ENCODE results near the gene MBNL2.

MBNL2 gene

DNA sequence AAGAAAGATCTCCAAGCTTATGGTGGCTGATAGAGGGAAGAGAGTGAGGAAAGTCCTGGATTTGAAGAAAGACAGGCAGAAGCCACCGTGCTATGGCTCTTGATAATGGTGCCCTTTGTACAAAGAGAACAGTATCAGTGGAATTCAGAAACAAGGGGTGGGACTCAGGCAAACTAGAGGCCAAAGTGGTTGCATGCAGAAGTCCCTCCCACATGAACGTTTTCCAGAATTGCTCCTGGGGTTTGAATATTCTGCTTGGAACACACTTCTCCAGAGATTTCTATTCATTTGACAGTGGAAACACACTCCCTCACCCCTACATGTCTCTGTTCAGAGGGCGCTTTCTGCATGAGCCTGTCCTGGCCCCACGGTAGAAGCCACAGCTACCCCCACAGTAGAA lies 10.1 kb upstream of the MBNL2 start:
- no peak for DNase-seq

DNA sequence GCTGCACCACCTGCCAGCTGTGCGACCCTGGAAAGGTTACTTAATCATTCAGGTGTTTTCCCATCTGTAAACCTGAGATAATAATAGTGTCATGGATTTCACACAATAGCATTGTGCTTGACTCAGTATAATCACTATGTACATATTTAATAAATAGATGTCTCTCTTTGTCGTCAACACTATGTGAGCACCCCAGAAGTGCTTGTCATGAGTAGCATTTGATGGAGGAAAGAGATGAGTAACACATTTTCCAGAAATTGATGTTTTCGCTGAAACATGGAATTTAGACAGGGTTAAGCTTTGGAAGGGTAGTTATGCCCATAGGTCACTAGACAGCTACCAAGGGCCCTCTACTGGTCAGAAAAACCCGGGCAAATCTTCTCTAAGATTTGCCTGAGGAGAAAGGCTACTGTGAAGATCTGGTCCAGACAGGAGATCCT lies 9.5 kb upstream of the MBNL2 start:
- DNase-seq = no peak

DNA sequence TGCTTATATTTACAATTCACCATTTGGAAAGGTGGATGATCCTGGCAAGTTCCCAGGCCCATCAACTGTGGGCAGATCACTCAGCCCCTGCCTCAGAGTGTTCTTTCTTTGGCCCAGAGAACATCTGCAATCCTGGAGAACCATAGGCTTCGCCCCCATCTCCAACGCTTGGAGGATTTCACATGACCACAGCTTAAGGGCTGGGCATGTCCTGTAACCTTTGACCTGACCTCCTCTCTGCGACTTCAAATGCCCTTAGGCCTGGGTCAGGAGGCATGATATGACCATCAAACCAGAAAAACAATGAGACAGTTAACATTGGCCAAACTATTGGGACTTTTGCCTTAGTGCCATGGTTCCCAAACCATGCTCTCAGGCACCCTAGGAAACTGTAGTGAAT lies 7.2 kb upstream of the MBNL2 start:
- no peak for DNase-seq

DNA sequence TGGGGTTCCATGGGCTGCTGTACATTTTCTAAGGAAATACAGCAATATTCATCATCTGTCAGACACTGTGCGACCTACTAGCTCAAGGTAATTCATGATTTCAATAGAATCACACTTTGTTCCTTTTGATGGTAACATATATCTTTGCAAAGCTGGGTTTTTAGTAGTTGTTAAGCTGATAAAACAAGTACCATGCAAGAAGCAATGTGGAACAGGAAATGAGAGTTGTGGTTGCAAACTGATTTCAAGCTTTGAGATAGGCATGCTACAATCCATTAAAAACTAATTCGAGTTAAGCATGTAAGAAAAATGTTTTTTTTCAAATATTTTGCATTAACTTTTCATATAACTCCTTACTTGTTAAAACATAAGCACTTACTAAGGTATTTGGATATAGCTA lies 6.8 kb upstream of the MBNL2 start:
- no peak for DNase-seq

DNA sequence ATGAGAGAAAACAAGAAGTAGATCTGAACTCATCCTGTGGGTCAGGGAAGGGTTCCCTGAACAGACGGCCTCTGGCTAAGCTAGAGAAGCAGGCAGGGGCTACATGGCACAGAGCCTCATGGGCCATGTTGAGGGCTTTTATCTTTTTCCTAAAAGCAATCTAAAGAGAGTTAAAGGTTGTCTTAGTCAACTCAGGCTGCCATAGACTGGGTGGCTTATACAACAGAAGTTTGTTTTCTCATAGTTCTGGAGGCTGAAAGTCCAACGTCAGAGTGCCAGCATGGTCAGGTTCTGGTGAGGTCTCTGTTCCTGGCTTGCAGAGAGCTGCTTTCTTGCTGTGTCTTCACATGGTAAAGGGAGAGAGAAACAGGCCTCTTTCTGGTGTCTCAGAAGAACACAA lies 2.9 kb upstream of the MBNL2 start:
- no peak for DNase-seq

DNA sequence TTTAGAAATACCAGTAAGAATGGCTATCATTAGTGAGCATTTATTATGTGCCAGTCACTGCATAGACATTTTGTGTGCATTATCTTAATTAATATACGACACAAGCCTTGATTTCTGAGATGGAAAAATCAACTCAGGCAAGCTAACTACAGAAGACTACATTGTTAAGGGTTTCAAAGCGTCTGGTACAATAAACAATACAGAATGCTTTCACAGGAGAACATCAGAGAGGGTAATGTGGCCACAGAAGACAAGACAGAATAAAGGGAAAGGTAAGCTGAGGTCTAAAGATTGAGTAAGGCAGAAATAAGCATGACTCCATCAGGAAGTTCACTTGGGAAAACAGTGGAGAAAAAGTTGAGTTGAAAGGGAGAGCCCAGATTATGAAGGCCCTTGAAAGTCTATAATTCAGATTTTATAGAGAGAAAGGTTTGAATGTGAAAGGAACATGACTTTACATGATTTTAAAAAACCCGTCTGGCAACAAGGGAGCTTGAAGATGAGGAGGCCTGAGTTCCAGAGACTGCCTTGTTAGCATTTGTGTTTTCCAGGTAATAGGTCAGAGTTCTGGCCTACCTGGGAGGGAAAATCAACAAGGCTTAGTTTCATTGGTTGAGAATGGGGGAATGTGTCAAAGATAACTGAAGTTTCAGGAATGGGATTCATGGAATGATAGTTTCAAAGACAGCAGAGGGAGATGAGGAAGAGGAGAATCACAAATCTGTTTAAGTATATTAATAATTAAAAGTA lies 1.8 kb upstream of the MBNL2 start:
- DNase-seq = no peak

DNA sequence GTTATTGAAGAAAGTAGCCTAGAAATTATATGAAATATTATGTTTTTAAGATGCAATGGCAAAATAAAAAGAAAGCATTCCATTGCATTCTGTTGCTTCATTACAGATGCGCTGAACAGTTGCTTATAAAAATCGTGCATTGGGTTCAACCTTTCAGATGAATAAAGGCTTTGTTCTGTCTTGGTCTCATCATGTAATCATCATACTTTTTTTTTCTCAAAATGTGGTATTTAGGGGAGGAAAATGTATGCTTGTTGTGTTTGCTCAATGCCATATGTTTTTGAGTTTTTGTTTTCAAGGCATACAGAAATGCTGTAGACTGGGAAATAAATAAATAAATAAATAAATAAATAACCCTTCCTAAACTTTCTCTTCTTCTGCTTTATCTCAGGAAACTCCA lies 1.1 kb upstream of the MBNL2 start:
- no peak for DNase-seq

DNA sequence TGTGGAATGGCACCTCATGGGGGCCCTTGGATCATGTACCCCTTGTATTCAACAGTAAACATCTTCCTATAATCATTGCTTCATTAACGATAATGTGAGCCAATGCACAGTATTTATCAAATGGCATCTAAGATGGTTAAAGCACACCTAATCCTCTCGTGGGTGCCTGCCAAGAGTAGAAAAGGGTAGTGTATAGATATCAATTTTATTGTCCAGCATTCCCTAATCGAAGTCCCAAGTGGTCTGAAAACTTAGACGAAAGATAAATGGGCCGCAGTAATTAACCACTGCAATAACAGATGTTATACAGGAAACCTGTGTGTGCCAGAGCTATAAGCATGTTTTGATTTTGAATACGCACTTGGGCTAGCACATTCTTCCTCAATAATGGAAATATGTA lies 667 bp upstream of the MBNL2 start:
- DNase-seq = no peak

DNA sequence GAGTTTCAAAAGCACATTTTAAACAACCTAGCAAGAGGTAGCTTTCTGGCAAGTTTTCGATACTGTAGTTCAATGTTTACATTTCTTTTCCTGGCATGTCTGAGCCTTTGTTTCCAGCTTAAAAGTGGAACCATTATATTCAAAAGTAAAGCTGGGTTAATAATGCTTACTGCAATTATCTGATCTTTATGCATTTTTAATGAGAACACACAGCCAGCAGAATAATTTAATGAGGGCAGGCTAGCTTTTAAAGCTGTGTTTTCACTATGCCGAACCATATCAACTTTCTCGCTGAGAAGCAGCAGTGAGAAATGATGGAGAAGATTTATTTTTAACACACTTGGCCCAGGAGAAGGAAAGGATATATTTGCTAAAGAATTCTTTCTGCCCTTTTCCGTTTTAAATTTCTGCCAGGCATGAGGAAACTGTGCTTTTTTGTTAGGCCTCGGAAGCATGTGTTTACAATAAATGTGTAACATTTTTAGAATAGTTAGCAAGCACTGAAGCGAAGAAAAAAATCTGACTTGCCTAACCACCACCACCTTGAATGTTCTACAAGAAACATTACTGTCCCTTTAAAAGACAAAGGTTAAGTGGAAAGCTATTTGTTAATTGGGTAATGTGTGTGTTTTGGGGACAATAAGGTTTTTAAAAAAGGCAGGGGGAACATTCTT lies 1.0 kb downstream of the MBNL2 start:
- no peak for DNase-seq

DNA sequence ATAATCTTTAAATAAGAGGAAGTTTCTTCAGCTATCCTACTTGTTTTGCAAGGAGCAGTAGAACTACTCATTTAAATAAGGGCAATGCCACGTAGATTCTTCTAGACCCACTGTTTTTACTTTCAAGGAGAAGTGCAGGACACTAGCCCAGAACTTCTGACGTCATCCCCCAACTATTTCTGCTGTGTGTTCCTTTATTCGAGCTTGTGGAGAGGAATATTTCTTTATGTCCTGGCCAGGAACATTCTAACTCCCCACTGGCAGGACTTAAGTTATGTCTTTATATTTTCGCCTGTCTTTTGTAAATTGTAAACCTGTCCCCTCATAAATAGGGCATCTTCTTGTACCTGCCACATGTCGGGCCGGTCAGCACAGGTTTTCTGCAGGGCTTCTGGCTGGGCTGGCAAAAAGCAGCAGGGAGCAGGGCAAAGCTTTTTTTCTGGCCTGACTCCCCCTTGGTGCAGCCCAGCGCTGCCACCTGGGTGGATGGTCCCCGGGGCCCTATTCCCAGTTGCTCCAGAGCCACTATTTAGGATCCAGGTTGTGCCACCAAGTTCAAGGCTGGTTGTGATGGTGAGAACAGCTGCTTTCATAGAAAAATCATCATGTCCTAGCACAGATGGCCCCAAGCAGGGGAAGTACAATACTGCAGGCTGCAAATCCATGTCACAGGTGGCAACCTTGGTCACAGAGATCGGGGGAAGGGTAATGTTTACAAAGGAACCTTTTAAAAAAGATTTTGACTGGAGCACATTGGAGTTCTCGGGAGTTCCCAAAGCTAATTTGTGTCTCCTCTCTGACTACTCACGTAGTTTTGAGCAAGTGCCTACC lies 1.8 kb downstream of the MBNL2 start:
- DNase-seq = peak; percentile 46

DNA sequence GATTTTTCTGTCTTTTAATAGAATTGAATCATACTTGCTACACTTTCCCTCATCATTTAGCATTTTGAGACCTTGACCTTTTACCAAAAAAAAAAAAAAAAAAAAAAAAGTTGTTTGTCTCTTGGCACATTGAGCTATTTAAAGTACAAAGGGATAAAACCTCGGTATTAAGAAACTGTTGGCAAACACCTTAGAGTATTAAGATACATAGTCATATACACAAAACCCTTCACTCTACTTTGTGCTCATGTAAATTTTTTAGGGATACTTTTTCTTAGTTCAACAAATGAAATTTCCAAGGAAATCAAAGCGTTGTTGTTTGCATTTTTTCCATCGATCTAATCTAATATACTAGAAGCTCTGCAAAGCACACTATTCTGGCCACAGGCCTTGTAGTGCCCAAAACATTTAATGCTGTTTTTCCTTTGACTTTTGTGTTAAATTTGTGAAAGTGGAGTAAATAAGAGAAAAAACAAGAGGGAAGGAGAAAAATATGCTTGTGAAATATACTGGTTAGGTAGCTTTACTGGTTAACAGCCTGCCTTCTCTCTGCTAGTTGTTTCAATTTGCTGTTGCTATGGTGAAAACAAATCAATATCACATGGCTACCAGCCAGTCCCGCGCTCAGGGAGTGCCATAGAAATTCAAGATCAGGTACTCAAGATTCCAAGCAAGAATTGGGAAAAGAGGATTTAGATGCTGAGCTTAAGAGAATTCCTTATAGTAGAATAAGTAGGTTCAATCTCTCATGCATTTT lies 2.6 kb downstream of the MBNL2 start:
- peak; percentile 75 for DNase-seq

DNA sequence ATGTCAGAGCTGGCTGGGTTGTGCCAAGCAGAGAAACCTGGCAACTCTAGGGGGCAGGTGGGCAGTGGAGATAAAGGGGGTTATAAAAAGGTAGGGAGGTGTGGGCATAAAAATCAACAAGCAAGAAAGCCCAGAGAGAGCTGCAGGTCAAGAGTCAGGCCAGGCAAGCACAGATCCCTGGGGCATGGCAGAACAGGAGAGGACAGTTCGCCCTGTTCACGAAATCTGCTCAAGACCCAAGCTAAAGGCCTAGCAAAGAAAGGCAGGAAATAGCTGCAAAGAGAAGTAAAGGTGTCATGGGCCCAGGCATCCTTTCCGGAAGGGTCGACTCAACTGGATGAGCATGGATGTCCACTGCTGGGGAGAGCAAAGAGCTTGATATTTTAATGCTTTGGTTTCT lies 3.4 kb downstream of the MBNL2 start:
- DNase-seq = peak; percentile 15

DNA sequence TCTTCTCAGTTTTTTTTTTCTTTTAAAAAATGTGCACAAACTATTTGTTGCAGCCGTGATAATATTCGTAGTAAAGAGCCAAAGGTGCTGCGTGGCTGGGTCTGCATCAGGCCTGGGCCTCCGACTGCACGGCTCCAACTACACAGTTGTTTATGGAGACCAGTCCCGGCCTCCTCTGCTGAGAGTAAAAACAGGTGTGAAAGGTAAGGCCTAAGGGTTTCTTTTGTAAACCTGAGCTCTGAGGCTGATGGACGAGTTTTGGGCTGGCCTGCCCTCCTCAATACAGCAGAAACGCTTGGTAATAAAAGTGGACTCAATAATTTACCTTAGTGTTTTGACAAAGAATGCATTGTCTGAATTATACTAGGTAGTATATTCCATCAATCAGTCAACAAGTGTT lies 3.9 kb downstream of the MBNL2 start:
- no peak for DNase-seq

DNA sequence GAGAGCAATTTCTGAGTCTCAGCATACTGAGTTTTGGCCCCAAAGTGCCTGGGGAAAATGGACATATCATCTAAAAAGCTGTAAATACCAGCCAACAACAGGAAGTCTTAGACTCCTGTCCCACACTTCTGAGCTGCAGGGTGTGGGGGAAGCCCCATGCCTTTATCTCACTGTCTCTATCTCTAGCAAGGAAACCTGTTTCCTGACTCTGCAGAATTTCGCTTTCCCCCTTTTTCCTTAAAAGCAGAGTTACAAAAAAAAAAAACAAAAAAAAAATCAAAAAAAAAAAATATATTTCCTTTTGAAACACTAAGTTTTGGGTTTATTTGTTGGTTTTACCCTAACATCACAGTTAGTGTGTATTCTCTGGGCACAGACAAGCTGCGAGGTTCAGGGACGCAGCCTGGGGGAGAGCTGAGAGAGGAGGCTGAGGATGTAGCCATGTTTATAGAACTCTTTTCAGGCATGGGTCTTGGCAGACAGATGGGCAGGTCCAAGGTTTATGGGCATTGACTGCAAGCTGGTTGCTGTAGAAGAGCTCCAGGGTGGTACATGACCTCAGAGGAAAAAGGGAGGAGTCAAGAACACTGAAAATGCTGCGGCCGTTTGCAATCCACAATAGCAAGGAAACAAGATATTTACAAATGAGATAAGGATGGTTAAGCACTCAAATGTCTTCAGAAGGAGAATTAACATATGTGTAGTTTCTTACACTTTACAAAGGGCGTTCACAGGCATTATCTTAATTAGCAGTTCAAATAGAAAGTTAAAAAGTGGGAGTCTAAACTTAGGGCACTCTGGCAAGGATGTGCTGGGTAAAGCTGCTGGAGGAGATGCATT lies 4.9 kb downstream of the MBNL2 start:
- peak; percentile 72 for DNase-seq

DNA sequence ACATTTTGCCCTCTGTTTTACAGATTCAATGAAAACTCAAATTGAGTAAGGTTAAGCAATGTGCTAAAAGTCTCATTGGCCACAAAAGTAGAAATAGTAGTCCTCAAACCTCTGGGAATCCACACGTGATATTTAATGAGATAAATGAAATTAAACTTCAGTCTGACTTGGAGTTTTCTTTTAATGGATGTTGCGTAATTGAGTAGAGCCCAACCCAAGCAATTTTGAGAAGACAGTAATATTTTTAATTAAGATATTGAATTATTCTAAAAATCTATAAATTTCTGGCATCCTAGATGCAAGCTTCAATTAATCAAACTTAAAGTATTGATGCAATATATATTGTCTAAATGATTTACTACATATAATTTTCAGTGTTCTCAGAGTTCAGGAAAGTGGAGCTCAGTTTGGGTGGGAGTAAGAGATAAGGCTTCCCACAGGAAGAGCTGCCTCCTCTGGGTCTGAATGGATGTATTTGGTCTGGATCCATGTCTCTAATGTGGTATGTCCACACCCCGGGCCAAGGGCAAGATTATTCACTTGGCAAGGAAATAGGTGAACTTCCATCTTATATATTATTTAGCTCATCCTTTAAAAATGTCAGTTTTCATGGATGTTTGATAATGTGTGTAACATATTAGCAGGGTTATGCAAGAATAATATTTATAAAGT lies 6.9 kb downstream of the MBNL2 start:
- no peak for DNase-seq

DNA sequence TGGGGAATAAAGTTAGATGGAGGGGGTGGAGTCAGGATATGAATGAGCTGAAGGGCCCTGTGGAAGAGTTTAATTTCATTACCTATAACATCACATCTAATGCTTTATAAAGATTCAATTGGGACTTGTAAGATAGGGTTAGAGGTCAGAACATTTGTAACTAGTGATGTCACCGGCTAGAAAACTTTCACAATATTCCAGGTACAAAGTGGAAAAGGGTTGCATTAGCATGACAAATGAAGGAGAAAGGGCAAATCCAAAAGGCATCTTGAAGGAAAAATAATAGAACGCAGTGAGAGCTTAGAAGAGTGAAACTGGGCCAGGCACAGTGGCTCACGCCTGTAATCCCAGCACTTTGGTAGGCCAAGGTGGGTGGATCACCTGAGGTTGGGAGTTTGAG lies 7.6 kb downstream of the MBNL2 start:
- DNase-seq = no peak

DNA sequence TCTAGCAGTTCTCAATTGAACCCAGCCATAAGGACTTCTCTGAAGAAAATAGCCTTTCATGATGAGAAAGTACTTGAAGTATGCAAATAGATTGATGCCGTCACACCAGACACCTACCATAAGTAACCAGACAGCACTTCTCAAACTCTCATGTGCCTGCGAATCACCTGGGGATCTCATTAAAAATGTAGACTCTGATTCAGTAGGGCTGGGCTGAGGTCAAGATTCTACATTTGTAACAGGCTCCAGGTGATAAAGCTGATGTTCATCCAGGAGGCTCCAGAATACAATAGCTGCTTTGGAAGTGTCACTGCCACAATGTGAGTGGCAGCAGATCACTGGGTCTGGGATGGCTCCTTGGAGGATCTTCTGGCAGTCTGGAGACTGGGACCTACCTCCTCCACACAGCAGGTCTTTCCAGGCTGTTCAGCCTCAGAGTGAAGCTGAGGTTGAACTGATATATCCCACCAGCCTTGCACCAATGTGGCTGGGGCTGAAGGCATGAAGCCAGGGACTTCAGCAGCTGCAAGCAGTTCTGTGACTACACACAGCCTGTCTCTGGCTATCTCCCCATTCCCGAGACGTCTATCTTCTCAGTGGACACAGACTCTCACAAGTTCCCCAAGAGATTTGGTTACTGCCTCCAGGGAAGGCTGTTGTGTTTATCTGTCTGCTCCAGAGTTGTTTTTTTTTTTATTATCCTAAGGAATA lies 9.1 kb downstream of the MBNL2 start:
- DNase-seq = no peak

DNA sequence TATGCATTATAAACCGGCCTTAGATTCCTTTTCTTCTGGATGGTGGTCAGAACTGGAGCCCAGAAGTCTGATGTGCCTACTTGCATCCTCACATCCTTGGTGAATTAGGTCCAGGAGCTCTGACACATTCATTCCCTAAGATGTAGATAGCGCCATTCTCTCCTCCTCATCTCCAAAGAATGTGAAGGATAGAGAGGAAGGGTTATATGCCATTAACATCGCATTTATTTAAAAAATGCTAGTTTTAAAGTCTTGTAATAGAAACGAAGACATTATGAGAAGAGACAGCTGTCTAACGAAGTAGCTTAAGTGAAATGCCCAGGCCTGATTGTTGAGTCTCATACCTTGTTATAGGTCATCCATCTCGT lies 9.7 kb downstream of the MBNL2 start:
- DNase-seq = no peak

DNA sequence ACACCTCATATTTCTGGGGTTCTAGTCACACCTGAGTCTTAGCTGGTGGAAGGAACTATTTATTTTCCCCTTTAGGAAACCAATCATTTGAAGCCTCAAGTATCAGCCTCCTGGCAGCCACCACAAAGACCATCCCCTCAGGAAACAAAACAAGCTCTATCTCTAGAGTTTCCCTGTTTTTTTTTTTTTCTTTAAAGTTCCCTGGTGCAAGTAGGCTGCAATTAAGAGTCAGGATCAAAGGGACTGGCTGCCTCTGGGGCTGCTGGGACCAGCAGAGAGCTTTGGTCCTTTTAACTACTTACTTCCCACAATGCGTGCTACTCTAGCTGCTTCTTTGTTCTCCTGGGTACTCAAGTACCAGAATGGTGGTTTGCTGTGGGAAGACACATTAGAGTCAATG lies 11.4 kb downstream of the MBNL2 start:
- DNase-seq = no peak

DNA sequence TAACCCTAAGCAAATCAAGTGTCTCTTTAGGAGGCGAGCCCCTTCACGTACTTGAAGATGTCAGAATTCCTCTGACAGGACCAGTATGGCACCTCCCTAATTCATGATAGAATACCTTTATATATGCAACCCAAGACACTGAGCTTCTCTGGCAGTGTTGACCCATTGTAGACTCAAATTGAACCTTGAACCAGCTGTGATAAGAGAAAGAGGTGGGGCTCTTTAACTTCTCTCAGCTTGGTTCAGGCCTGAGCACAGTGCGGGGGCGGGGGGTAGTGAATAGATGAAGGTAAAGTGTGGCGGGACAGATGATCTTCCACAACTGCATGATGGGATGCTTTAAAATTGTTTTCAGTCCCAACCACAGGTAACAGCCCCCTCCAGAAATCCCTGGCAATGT lies 12.1 kb downstream of the MBNL2 start:
- DNase-seq = no peak

DNA sequence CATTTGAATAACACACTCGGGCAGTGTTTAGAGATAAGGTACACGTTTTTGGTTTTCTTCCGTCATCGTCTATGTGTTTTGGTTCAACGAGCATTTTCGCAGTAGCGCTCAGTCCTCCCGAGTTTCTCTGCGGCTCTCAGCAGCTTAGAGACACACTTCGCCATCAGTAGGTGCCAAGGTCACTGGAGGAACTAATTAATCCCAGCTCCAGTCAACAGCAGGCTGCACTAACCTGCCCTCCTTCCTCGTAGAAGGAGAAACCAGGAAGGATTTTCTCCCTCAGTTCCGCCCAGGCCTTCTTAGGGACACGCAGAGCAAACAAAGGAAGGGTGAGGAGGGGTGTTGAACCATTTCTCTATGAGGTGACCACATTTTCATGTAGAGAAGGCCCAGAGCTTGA lies 12.6 kb downstream of the MBNL2 start:
- DNase-seq = no peak

Data from CD4-positive, alpha-beta T cell treated with Interleukin-21 for 1 hour (primary cell).